WTC11 (cell line): Measurements from ENCODE around the gene ZSCAN18. TPM values are rescaled to one million over a fixed set of nuclear protein-coding genes. Genes with fewer than 3 reads are reported as not detected.

Experiments used
- ATAC-seq: fragments of 200-7000 bp; cut with Tn5 transposase; 2 replicates; pipeline ENCODE4 v1.10.0; 2021; ENCODE audit warnings: mild to moderate bottlenecking, moderate library complexity
- CTCF ChIA-PET: fragments of 300-600 bp; sonication (Branson Sonifier 250); formaldehyde crosslinking; loops from one replicate; lab custom pipeline; 2021; ENCODE audit warnings: antibody characterized with exemption; lab: Charles Lee
- POLR2A ChIA-PET: fragments of 350-600 bp; sonication (Branson Sonifier 250); formaldehyde crosslinking; loops from one replicate; lab custom pipeline; 2021; ENCODE audit warnings: antibody characterized with exemption; lab: Charles Lee
- DNase-seq: peaks from one replicate; pipeline ENCODE4 v3.0.0; 2021; ENCODE audit warnings: low spot score
- H3K27ac Mint-ChIP-seq: 2 replicates; pipeline ENCODE4 v1.8.0; 2021; ENCODE audit warnings: mixed read lengths
- H3K27me3 Mint-ChIP-seq: 2 replicates; pipeline ENCODE4 v1.8.0; 2021; ENCODE audit warnings: low read depth, mild to moderate bottlenecking, moderate library complexity, mixed read lengths
- H3K36me3 Mint-ChIP-seq: 2 replicates; pipeline ENCODE4 v1.8.0; 2021; ENCODE audit warnings: mixed read lengths
- H3K4me1 Mint-ChIP-seq: 2 replicates; pipeline ENCODE4 v1.8.0; 2022; ENCODE audit warnings: mixed read lengths
- H3K4me3 Mint-ChIP-seq: 2 replicates; pipeline ENCODE4 v1.8.0; 2021; ENCODE audit warnings: mild to moderate bottlenecking, moderate library complexity, mixed read lengths
- H3K9me3 Mint-ChIP-seq: 2 replicates; pipeline ENCODE4 v1.8.0; 2021; ENCODE audit warnings: mixed read lengths
- ARID4B ChIP-seq: sonication (generic); formaldehyde crosslinking; IDR thresholded peaks from 2 replicates; pipeline ENCODE4 v1.8.0; 2023; ENCODE audit warnings: missing genetic modification reagents, mild to moderate bottlenecking, borderline replicate concordance
- CDX4 ChIP-seq: fragments of 250-450 bp; sonication (Bioruptor Pico); IDR thresholded peaks from 2 replicates; pipeline ENCODE4 v1.9.0; 2021; ENCODE audit warnings: moderate library complexity, mild to moderate bottlenecking, inconsistent platforms, borderline replicate concordance
- FOXJ3 ChIP-seq: sonication (generic); formaldehyde crosslinking; IDR thresholded peaks from 2 replicates; pipeline ENCODE4 v1.9.0; 2021; ENCODE audit warnings: missing genetic modification reagents, mild to moderate bottlenecking, borderline replicate concordance
- FOXK1 ChIP-seq: sonication (generic); formaldehyde crosslinking; IDR thresholded peaks from 2 replicates; pipeline ENCODE4 v1.8.0; 2022; ENCODE audit warnings: mild to moderate bottlenecking, moderate library complexity, missing genetic modification reagents
- FOXP4 ChIP-seq: sonication (generic); formaldehyde crosslinking; IDR thresholded peaks from 2 replicates; pipeline ENCODE4 v1.8.0; 2022; ENCODE audit warnings: mild to moderate bottlenecking, missing genetic modification reagents
- GRHL2 ChIP-seq: fragments of 250-450 bp; sonication (Bioruptor Pico); IDR thresholded peaks from 2 replicates; pipeline ENCODE4 v1.8.0; 2022; ENCODE audit warnings: mild to moderate bottlenecking, moderate library complexity; ENCODE audit not compliant: insufficient replicate concordance, severe bottlenecking
- NR1H2 ChIP-seq: sonication (generic); formaldehyde crosslinking; IDR thresholded peaks from 2 replicates; pipeline ENCODE4 v1.9.0; 2021; ENCODE audit warnings: mild to moderate bottlenecking, moderate library complexity, missing genetic modification reagents
- OVOL2 ChIP-seq: fragments of 250-450 bp; sonication (Bioruptor Pico); IDR thresholded peaks from 2 replicates; pipeline ENCODE4 v1.9.0; 2021; ENCODE audit warnings: mild to moderate bottlenecking, borderline replicate concordance
- ZNF121 ChIP-seq: sonication (generic); formaldehyde crosslinking; IDR thresholded peaks from 2 replicates; pipeline ENCODE4 v1.8.0; 2023; ENCODE audit warnings: missing genetic modification reagents
- ZNF232 ChIP-seq: sonication (generic); formaldehyde crosslinking; IDR thresholded peaks from 2 replicates; pipeline ENCODE4 v1.8.0; 2022; ENCODE audit warnings: mild to moderate bottlenecking, missing genetic modification reagents
- ZNF263 ChIP-seq: sonication (generic); formaldehyde crosslinking; IDR thresholded peaks from 2 replicates; pipeline ENCODE4 v1.8.1; 2022; ENCODE audit warnings: low read depth, mild to moderate bottlenecking, moderate library complexity, missing genetic modification reagents
- ZNF423 ChIP-seq: fragments of 250-450 bp; sonication (Bioruptor Pico); IDR thresholded peaks from 2 replicates; pipeline ENCODE4 v2.1.2; 2022; ENCODE audit warnings: mild to moderate bottlenecking, moderate library complexity
- ZNF671 ChIP-seq: fragments of 250-450 bp; sonication (Bioruptor Pico); IDR thresholded peaks from 2 replicates; pipeline ENCODE4 v1.8.0; 2021; ENCODE audit warnings: mild to moderate bottlenecking
- total RNA-seq: library from RNA; stranded (reverse); gene quantifications from 3 replicates; pipeline ENCODE4 v1.2.3, GENCODE V29; 2021
- TF ChIP-seq, protein P1 (sequence below): fragments of 250-450 bp; sonication (Bioruptor Pico); IDR thresholded peaks from 2 replicates; pipeline ENCODE4 v1.9.0; 2021; ENCODE audit warnings: mild to moderate bottlenecking
- TF ChIP-seq, protein P2 (sequence below): sonication (generic); formaldehyde crosslinking; IDR thresholded peaks from 2 replicates; pipeline ENCODE4 v1.8.1; 2022; ENCODE audit warnings: mild to moderate bottlenecking, moderate library complexity, missing genetic modification reagents
- TF ChIP-seq, protein P3 (sequence below): sonication (generic); formaldehyde crosslinking; IDR thresholded peaks from 2 replicates; pipeline ENCODE4 v1.8.0; 2022; ENCODE audit warnings: mild to moderate bottlenecking, missing genetic modification reagents
- TF ChIP-seq, protein P4 (sequence below): sonication (generic); formaldehyde crosslinking; IDR thresholded peaks from 2 replicates; pipeline ENCODE4 v1.8.1; 2023; ENCODE audit warnings: mild to moderate bottlenecking, missing genetic modification reagents

Gene ZSCAN18
- total RNA-seq, 1 experiment from 2014 or later: 55.9 TPM

GRCh38 chr19:58129284-58129683 lies 31.3 kb upstream of the ZSCAN18 start:
- peaks cover 96% of the 10 kb centered on the region for H3K36me3 Mint-ChIP-seq
- H3K4me3 Mint-ChIP-seq: no peak overlapping the region
- H3K27ac Mint-ChIP-seq: no peak overlapping the region
- ATAC-seq (no peak), DNase-seq (no peak)
- H3K4me1 Mint-ChIP-seq: no peaks in the 10 kb centered on the region
- CTCF ChIA-PET: no interaction called here
- H3K9me3 Mint-ChIP-seq: peaks cover 84% of the 10 kb centered on the region
- peaks cover 17% of the 10 kb centered on the region for H3K27me3 Mint-ChIP-seq
- POLR2A ChIA-PET: no interaction called here
- no peak for TF ChIP-seq GRHL2 (CRISPR knock-in tag)
- TF ChIP-seq CDX4 (CRISPR knock-in tag): no peak
- no peak for TF ChIP-seq ZNF232
- TF ChIP-seq, protein P1, sequence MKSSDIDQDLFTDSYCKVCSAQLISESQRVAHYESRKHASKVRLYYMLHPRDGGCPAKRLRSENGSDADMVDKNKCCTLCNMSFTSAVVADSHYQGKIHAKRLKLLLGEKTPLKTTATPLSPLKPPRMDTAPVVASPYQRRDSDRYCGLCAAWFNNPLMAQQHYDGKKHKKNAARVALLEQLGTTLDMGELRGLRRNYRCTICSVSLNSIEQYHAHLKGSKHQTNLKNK: no peak
- TF ChIP-seq ZNF423 (CRISPR knock-in tag): no peak
- no peak for TF ChIP-seq FOXP4 (CRISPR knock-in tag)
- TF ChIP-seq, protein P2, sequence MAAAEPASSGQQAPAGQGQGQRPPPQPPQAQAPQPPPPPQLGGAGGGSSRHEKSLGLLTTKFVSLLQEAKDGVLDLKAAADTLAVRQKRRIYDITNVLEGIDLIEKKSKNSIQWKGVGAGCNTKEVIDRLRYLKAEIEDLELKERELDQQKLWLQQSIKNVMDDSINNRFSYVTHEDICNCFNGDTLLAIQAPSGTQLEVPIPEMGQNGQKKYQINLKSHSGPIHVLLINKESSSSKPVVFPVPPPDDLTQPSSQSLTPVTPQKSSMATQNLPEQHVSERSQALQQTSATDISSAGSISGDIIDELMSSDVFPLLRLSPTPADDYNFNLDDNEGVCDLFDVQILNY (CRISPR knock-in tag): no peak
- TF ChIP-seq, protein P3, sequence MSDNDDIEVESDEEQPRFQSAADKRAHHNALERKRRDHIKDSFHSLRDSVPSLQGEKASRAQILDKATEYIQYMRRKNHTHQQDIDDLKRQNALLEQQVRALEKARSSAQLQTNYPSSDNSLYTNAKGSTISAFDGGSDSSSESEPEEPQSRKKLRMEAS (CRISPR knock-in tag): no peak
- TF ChIP-seq ARID4B: no peak
- no peak for TF ChIP-seq ZNF121
- TF ChIP-seq, protein P4, sequence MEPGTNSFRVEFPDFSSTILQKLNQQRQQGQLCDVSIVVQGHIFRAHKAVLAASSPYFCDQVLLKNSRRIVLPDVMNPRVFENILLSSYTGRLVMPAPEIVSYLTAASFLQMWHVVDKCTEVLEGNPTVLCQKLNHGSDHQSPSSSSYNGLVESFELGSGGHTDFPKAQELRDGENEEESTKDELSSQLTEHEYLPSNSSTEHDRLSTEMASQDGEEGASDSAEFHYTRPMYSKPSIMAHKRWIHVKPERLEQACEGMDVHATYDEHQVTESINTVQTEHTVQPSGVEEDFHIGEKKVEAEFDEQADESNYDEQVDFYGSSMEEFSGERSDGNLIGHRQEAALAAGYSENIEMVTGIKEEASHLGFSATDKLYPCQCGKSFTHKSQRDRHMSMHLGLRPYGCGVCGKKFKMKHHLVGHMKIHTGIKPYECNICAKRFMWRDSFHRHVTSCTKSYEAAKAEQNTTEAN: no peak
- no peak for TF ChIP-seq ZNF671 (CRISPR knock-in tag)
- TF ChIP-seq FOXJ3: no peak
- TF ChIP-seq FOXK1 (CRISPR knock-in tag): no peak
- TF ChIP-seq ZNF263 (CRISPR knock-in tag): no peak
- TF ChIP-seq OVOL2 (CRISPR knock-in tag): no peak
- no peak for TF ChIP-seq NR1H2 (CRISPR knock-in tag)
- TF ChIP-seq, all 79 proteins: peak for 0
